Measurements from ENCODE around the gene EGFLAM. TPM values are rescaled to one million over a fixed set of nuclear protein-coding genes. Genes with fewer than 3 reads are reported as not detected.

EGFLAM gene
- total and polyA plus RNA-seq, 2 donors (not counting 3 experiments of a cell fraction or from before 2014, with no cell fraction given): 1.2 to 2.7 TPM

- ChIA-PET CTCF (interaction anchor here (5.9 kb wide), 1 partner anchor 14 kb away, joined by 55 read pairs; no protein-coding TSS in a partner anchor), POLR2A (no interaction called here)
- intact Hi-C loops (cut with micrococcal nuclease) (no loop called here), dilution Hi-C loops (cut with MboI; ENCODE audit: extremely low pct_ligation_motif_present, low sequenced_read_pairs) (no loop called here)
- Histone ChIP-seq H3K4me3 (replicated peaks in 1 of 3; ENCODE audit: insufficient read depth in 1 of 3, low read depth in 1 of 3, low read length in 3 of 3) (no peak overlapping the region), H4K20me1 (replicated peaks; ENCODE audit: control insufficient read depth, extremely low read depth, insufficient read depth, low read length) (no peaks in the 10 kb centered on the region), H3K27ac (ENCODE audit: insufficient read depth, low read depth, low read length) (no peak overlapping the region), H3K9me1 (replicated peaks; ENCODE audit: control insufficient read depth, extremely low read depth, insufficient read depth, low read length) (no peaks in the 10 kb centered on the region), H3K27me3 (ENCODE audit: control insufficient read depth in 2 of 2, insufficient read depth in 2 of 2, low read length in 2 of 2) (no peaks in the 10 kb centered on the region), H3K9ac (replicated peaks; ENCODE audit: extremely low read depth, insufficient read depth, low read length) (no peak overlapping the region), H3K9me3 (replicated peaks; ENCODE audit: control insufficient read depth, insufficient read depth, low read length) (no peaks in the 10 kb centered on the region), H3K4me2 (ENCODE audit: insufficient read depth, low read length) (no peak overlapping the region), H3K36me3 (ENCODE audit: control insufficient read depth in 2 of 2, extremely low read depth in 1 of 2, insufficient read depth in 2 of 2, low read length in 2 of 2) (no peaks in the 10 kb centered on the region), H3K79me2 (ENCODE audit: control insufficient read depth, insufficient read depth, low read length) (no peaks in the 10 kb centered on the region), H2AFZ (ENCODE audit: low read depth, low read length) (no peak overlapping the region), H3K4me1 (ENCODE audit: control insufficient read depth, extremely low read depth, insufficient read depth, low read length) (no peaks in the 10 kb centered on the region)
- TF ChIP-seq GATA2 (IDR thresholded peaks at IDR 0.05; ENCODE audit: insufficient read depth, insufficient read length, low read depth, low read length): no peak
- TF ChIP-seq MAX (IDR thresholded peaks at IDR 0.05; ENCODE audit: insufficient read depth, insufficient read length): no peak
- no peak for TF ChIP-seq CTCF (IDR thresholded peaks at IDR 0.05; ENCODE audit: extremely low read depth in 1 of 2, insufficient read depth in 1 of 2, low read depth in 1 of 2, low read length in 2 of 2)
- TF ChIP-seq FOS (IDR thresholded peaks at IDR 0.05; ENCODE audit: borderline replicate concordance, insufficient read depth, low read length): no peak
- TF ChIP-seq MYC (IDR thresholded peaks at IDR 0.05; ENCODE audit: low read depth, low read length): no peak
- TF ChIP-seq JUN (IDR thresholded peaks at IDR 0.05; ENCODE audit: borderline replicate concordance, insufficient read depth, insufficient read length, low read depth): no peak
- no peak for TF ChIP-seq POLR2A (IDR thresholded peaks at IDR 0.05; ENCODE audit: low read depth, low read length)
- TF ChIP-seq POLR2AphosphoS5 (IDR thresholded peaks at IDR 0.05; ENCODE audit: insufficient read depth, low read depth, low read length): no peak
- no peak for TF ChIP-seq EZH2 (IDR thresholded peaks at IDR 0.05; ENCODE audit: borderline replicate concordance, low read depth, low read length, severe bottlenecking)
- DNase-seq (ENCODE audit: low read depth, low spot score) (no peak), FAIRE-seq (no peak)
- no TSS peak for BruUV-seq (replicated peaks)
These were observed 197.5 kb downstream of the EGFLAM start for GRCh38 chr5:38455796-38456330.
